Measurements from ENCODE around the gene EXD2. TPM values are rescaled to one million over a fixed set of nuclear protein-coding genes. Genes with fewer than 3 reads are reported as not detected.

The EXD2 gene
- total and polyA plus RNA-seq, 2 of the 13 experiments (the other 11 are each of a cell fraction or from before 2014, with no cell fraction given) = 9.5 to 15.1 TPM

DNA sequence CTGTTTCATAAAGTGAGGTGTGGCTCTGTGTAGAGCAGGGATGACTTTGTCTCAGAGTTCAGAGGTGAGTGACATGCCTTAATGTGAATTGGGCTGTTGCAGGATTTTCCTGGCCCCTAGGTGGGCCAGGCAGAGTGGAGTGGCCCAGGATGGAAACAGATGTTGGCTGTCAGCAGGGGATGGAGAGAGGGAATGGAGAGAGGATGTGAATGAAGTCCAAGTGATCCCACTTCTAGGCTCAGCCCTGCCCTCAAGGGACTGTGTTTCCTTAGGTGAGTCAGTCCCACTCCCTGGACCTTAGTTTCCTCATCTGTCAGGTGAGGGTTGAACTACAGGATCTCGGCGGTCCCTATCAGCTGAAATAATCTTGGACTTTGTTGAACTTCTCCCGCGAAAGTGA lies 76.2 kb downstream of the EXD2 start:
- Histone ChIP-seq H3K4me2 (ENCODE audit: low read depth, low read length) (no peak overlapping the region), H3K79me2 (ENCODE audit: insufficient read depth, low read length) (no peaks in the 10 kb centered on the region), H3K9ac (ENCODE audit: insufficient read depth, low read depth, low read length) (no peak overlapping the region), H4K20me1 (ENCODE audit: insufficient read depth, low read length) (no peaks in the 10 kb centered on the region), H3K27me3 (ENCODE audit: control insufficient read depth in 1 of 2, insufficient read depth in 2 of 2, low read length in 2 of 2) (peaks cover 1 to 22% of the 10 kb centered on the region in 2 experiments; a peak in 3 of 5 replicates), H2AFZ (ENCODE audit: low read length) (no peak overlapping the region), H3K36me3 (replicated peaks in 1 of 2; ENCODE audit: control insufficient read depth in 1 of 2, insufficient read depth in 2 of 2, low read length in 2 of 2) (no peaks in the 10 kb centered on the region), H3K9me3 (ENCODE audit: low read length) (no peaks in the 10 kb centered on the region), H3K27ac (ENCODE audit: extremely low read length, insufficient read depth, low read length) (no peak overlapping the region), H3K4me1 (ENCODE audit: insufficient read depth, low read length) (peaks cover 16% of the 10 kb centered on the region), H3K4me3 (replicated peaks in 1 of 3; ENCODE audit: insufficient read depth in 1 of 3, low read depth in 2 of 3, low read length in 3 of 3) (no peak overlapping the region)
- DNase-seq (ENCODE audit: low spot score) = no peak
- 49% methylated on average over 4 of the region's 4 CpGs for WGBS (ENCODE audit: low lambda C conversion rate)
- no peak for FAIRE-seq
- ATAC-seq = no peak
- in situ Hi-C loops (cut with HindIII; ENCODE audit: extremely low pct_ligation_motif_present, low pct_unique_long_range_greater_than_20kb) = no loop called here
- ChIA-PET POLR2A (no interaction called here), CTCF (ENCODE audit: low intra/inter-chr PET ratio, low total read pairs) (no interaction called here)
- BruUV-seq (replicated peaks) = no TSS peak
- intact Hi-C loops (cut with micrococcal nuclease; ENCODE audit: unreplicated experiment) = no loop called here
- TF ChIP-seq ZFP36 (IDR thresholded peaks at IDR 0.05; ENCODE audit: borderline replicate concordance, low read depth, low read length, partially characterized antibody) (no peak), ZNF543 (CRISPR knock-in tag; IDR thresholded peaks at IDR 0.05) (no peak), MLXIP (CRISPR knock-in tag; IDR thresholded peaks at IDR 0.05; ENCODE audit: borderline replicate concordance) (no peak), RBAK (CRISPR knock-in tag; IDR thresholded peaks at IDR 0.05) (no peak), ZNF180 (CRISPR knock-in tag; IDR thresholded peaks at IDR 0.05; ENCODE audit: borderline replicate concordance, low read depth) (no peak), ATF7-NPFF (CRISPR knock-in tag; IDR thresholded peaks at IDR 0.05; ENCODE audit: low read depth) (no peak), ZMAT5 (CRISPR knock-in tag; IDR thresholded peaks at IDR 0.05; ENCODE audit: borderline replicate concordance, low read depth) (no peak), TAF1 (CRISPR knock-in tag; IDR thresholded peaks at IDR 0.05) (no peak), NFKBIZ (CRISPR knock-in tag; IDR thresholded peaks at IDR 0.05) (no peak), ZUFSP (CRISPR knock-in tag; IDR thresholded peaks at IDR 0.05; ENCODE audit: borderline replicate concordance) (no peak), ZNF335 (CRISPR knock-in tag; IDR thresholded peaks at IDR 0.05) (no peak), GPBP1L1 (CRISPR knock-in tag; IDR thresholded peaks at IDR 0.05) (no peak), SP140L (CRISPR knock-in tag; IDR thresholded peaks at IDR 0.05; ENCODE audit: borderline replicate concordance) (no peak)
- TF ChIP-seq, protein P1, sequence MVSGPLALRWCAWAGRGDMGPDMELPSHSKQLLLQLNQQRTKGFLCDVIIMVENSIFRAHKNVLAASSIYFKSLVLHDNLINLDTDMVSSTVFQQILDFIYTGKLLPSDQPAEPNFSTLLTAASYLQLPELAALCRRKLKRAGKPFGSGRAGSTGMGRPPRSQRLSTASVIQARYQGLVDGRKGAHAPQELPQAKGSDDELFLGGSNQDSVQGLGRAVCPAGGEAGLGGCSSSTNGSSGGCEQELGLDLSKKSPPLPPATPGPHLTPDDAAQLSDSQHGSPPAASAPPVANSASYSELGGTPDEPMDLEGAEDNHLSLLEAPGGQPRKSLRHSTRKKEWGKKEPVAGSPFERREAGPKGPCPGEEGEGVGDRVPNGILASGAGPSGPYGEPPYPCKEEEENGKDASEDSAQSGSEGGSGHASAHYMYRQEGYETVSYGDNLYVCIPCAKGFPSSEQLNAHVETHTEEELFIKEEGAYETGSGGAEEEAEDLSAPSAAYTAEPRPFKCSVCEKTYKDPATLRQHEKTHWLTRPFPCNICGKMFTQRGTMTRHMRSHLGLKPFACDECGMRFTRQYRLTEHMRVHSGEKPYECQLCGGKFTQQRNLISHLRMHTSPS (CRISPR knock-in tag; IDR thresholded peaks at IDR 0.05; ENCODE audit: low read depth) = no peak

Data from HepG2 (cell line).